NCI-H2081 treated with DMSO at 0.1 percent for 48 hours (cell line): ENCODE measurements around the gene DHX15.
"Not testable (repeated sequence)": the region's sequence is repeated elsewhere in the genome, so short reads cannot be mapped to it uniquely, and the experiment has no call there.

Experiments used
- DNase-seq: peaks from one replicate; lab custom pipeline; 2025; lab: John Stamatoyannopoulos, UW

Gene DHX15

DNA sequence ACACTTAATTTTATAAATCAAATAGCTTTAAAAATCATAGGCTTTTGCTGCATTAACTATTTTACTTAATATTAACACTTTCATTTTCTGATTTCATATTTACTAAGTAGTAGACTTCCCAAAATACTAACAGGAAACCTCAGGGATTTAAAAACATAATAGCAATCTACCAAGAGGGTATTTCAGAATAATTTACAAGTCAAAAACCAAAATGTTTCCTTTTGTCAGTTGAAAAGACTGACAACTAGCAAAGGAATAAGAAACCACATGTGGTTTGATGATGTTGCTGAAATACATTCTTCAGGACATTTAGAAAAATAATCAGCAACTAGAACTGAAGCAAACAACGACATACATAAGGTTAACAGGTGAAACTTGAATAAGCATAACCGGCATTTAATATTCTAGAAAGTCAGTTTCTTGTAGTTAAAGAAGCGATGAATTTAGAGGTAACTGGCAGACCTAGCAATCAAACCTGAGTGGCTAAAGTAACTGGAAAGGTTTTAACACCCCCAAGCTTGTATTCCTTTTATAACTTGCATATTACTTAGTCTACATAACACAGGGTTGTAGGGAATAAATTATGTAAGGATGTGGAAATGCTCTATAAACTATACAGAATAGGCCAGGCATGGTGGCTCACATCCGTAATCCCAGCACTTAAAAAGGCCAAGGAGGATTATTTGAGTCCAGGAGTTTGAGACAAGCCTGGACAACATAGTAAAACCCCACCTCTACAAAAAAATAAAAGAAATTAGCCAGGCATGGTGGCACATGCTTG is 40.0 kb downstream of the DHX15 start:
- no peak for DNase-seq

- no peak for DNase-seq
These were observed 47.3 kb downstream of the DHX15 start for GRCh38 chr4:24537025-24537424.

- no peak for DNase-seq
These were observed 49.0 kb downstream of the DHX15 start for GRCh38 chr4:24535399-24535798.

DNA sequence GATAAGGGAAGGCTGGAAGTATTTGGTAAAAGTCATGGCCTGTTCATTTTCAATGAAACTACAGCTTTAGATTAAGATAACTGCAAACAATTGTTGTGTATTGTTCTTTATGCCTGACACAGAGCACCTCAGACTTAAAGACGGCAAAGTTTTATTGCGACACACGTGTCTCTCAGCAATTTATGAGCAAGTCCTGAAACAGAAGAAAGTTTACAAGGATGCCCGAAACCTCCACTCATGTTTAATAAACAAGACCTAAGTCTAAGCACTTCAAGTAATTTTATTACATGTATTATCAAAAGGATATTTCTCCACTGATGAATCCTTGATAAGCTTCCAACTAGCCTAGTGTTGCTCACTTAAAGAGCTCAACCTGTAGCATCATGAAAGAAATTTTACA is 51.0 kb downstream of the DHX15 start:
- no peak for DNase-seq

DNA sequence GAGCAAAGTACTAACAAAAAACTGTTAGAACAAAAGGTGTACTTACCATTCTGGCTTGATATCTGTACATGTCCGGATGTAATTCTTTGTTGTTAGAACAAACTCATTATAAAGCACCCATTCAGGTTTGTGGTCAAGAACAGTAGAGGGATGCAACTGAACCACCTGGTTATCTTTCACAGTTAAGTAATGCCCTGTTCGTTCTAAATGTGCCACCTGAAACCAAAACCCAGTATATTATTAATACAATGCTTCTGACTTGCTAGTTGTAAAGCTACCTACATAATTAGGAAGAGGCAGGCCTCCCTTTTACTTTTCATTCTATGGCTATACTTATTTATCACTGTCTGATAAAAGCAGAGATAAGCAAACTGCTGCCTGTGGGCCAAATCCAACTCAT is 54.8 kb downstream of the DHX15 start:
- no peak for DNase-seq

- DNase-seq, result no peak
These were observed 57.0 kb downstream of the DHX15 start for GRCh38 chr4:24527371-24527770.

DNA sequence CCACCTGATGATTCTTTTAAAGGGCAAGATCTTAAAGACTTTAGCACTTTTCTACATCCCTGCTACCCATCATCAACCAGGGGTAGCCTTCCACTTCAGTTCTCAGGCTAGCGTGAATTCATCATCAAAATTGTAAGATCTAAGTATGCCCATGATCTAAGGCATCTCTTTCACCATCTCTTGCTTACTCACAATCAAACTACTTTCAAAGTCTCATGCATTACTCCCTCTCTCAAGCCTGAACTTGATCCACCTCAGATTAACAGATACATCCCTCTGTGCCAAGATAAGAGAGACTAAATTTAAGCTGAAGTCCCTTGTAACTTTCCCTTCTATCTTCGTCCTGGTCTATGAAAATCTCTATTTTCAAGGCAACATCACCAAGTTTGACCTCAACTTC is 62.8 kb downstream of the DHX15 start:
- DNase-seq, result no peak

GRCh38 chr4:24519649-24520048 is 64.7 kb downstream of the DHX15 start:
- DNase-seq, result no peak

DNA sequence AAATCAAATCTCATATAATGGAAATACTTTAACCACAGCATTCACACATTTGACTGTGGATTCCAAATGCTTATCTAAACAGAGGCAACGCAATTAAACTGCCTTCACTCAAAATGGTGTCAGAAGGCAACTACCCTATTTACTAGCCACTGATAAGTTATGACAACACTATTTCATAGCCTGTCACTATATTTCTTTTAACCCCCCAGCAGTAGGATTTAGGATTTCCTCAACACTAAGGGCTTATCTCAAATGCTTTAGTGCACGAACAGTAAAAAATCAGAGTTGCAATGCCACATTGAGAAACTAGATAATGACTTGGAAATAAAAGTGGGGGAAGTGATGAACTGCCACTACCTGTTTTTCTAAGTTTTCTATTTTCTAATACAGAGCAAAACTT is 66.7 kb downstream of the DHX15 start:
- DNase-seq, result no peak

DNA sequence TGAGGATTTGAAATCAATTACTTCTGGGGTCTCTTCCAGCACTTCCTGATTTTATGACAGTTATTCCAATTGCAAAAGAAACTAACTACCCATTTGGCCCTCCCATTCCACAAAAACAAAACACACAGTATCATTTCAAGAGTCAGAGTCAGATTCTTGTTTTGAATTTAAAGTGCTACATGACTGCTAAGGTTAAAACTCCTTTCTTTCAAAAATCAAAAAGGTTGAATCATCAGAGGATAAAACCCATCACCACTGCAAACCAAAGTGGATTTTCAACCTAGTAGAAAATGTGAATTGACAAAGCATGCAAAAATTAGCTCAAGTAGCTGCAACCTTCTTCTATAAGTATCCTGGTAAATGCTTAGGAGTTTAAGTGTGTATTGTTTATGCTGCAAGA is 67.4 kb downstream of the DHX15 start:
- no peak for DNase-seq

GRCh38 chr4:24515698-24516097 is 68.7 kb downstream of the DHX15 start:
- DNase-seq, result no peak

GRCh38 chr4:24514808-24515207 is 69.5 kb downstream of the DHX15 start:
- no peak for DNase-seq

DNA sequence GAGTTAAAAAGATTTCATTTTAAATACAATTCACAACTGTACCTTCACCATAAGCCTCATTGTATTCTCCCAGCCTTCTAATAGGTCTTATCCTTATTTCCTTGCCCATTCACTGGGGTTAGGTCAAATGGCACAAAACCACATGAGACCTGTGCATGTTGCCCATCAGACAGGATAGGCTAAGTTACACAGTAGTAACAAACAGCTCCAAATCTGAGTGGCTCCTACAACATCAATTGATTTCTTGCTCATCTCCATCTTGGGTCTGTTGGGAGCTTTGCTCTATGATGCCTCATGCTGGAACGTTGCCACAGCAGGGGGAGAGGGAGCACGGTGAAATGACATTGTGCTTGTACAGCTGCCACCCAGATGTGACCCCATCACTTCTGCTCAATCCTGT is 70.6 kb downstream of the DHX15 start:
- DNase-seq, result no peak

DNA sequence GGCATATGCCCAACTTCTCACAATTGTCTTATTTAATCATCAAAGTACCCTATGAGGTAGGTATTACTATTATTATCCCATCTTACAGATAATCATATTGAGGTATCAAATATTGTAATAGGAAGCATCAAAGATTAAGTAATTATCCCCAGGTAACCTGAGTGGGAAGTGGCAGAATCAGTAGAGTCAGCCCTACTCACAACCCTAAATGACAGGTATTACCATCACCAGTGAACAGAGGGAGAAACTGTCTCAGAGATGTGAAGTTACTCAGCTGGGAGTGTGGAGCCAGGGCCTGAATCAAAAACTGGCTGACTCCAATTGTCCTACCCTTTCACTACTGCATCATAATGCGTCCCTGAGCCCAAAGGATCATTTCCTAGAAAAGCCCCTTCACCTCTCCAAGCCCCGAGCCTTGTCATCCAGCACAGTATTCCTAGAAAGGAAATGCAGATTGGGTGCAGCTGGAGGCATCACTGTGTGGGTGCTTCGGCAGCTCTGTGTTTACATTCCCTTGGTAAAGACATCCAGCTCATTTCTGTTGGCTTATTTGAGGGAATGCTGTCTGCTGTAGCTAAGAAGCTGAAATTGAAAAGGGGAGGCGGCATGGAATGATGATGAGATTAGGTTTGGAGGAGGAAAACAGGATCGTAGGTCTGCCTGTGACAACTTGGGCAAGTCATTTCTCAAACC is 72.8 kb downstream of the DHX15 start:
- DNase-seq, result no peak

DNA sequence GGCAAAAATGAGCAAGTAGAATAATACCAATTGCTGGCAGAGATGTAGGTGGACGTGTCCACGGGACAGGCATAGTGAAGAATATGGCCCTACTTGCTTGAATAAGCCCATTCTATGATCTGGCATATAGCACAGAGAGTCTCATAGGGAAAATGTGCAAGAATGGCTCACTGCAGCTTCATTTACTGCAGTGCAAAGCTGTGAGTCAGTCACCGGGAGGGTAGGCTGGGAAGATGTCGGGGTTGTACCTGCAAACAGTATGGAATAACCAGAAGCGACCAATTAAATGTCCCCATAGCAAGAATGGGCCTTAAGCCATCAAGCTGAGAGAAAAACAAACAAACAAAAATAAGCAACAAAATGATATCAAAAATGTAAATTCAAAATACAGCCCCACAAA is 74.3 kb downstream of the DHX15 start:
- no peak for DNase-seq

GRCh38 chr4:24508541-24508940 is 75.8 kb downstream of the DHX15 start:
- DNase-seq, result no peak

DNA sequence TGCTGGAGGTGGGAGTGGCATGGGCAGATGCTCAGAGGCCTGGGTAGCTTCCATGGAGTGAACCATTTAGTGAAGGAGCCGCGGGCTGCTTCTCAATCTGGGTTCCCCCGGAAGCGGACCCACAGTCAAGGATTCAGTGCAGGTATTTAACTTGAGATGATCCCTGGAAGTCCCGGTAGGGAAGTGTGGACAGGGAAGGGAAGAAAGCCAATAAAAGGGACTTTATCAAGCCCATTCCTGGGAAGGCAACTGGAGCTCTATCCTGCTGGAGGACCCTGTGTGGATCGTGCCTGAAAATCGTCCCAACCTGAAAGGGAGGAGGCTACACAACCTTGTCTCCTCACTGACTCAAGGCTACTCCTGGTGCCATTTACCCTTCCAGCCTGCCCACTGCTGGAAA is 76.9 kb downstream of the DHX15 start:
- no peak for DNase-seq

DNA sequence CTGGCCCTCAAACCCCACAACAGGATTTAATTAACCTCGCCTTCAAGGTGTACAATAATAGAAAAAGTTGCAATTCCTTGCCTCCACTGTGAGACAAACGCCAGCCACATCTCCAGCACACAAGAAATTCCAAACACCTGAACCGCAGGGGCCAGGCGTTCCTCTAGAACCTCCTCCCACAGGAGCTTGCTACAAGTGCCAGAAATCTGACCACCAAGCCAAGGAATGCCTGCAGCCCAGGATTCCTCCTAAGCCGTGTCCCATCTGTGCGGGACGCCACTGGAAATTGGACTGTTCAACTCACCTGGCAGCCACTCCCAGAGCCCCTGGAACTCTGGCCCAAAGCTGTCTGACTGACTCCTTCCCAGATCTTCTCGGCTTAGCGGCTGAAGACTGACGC is 81.3 kb downstream of the DHX15 start:
- DNase-seq, result not testable (repeated sequence)

GRCh38 chr4:24497221-24497620 is 87.1 kb downstream of the DHX15 start:
- DNase-seq, result no peak

DNA sequence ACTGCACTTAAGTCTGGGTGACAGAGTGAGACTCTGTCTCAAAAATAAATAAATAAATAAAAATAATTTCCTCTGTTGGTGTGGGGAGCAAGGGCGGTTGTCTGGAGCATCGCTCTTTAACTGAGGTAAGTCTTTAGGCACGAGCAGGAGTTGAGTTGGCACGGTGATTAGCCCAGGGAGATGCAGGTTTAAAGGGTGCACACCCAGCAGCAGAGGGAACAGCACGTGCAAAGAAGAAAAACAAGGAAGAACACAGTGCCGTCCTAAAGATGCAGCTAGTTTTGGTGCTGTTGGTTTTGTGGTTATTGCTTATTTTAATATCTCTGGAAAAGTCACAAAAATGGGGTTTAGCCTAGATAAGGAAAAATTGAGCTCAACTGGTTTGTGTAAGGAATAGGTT is 87.8 kb downstream of the DHX15 start:
- no peak for DNase-seq

DNA sequence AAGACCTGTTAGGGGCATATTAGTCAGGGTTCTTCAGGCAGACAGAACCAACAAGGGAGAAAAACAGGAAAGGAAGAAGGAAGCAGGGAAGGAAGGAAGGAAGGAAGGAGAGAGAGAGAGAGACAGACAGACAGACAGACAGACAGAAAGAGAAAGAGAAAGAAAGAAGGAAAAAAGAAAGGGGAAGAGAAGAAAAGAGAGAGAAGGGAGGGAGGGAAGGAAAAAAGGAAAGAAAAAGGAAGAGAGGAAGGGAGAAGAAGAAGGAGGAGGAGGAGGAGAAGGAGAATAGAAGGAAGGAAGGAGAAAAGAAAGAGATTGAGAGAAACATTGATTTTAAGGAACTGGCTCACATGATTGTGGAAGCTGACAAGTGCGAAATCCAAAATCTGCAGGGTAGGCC is 89.0 kb downstream of the DHX15 start:
- DNase-seq, result no peak

DNA sequence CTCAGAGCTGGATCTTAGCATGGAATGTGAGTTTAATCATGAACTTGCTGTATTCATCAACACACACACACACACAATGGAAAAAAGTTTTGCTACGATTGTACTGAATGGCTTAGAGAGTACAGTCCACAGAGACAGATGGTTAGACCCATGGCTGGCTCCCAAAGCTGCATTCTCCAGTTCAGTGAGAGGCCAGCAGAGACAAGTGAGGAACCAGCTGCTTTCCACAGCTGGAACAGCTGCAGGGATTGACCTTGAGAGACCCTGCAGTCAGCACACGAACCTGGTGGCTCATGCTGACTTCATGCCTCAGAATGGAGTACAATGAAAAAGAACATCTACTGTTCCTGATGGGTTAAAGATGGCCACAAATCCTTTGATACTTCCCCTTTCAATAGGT is 94.5 kb downstream of the DHX15 start:
- no peak for DNase-seq

- peak; percentile 45 for DNase-seq
These were observed 95.8 kb downstream of the DHX15 start for GRCh38 chr4:24488399-24489164.
